GM18511 (cell line): ENCODE measurements around the gene CROCC2.

Source experiments
- ATAC-seq: cut with Tn5 transposase; IDR thresholded peaks from one replicate; pipeline ENCODE4 v1.9.1; 2021; ENCODE audit warnings: mild to moderate bottlenecking, moderate library complexity; ENCODE audit not compliant: unreplicated experiment

Gene CROCC2

GRCh38 chr2:240904216-240905175 is 1.6 kb upstream of the CROCC2 start:
- ATAC-seq = no peak

GRCh38 chr2:240905176-240905781 is 857 bp upstream of the CROCC2 start:
- ATAC-seq = no peak

- no peak for ATAC-seq
These were observed 915 bp downstream of the CROCC2 start for GRCh38 chr2:240906911-240907590.

GRCh38 chr2:240909216-240909974 is 3.3 kb downstream of the CROCC2 start:
- ATAC-seq = no peak

- no peak for ATAC-seq
These were observed 5.6 kb downstream of the CROCC2 start for GRCh38 chr2:240911641-240912265.

GRCh38 chr2:240912878-240913809 is 7.0 kb downstream of the CROCC2 start:
- ATAC-seq = no peak

- no peak for ATAC-seq
These were observed 7.9 kb downstream of the CROCC2 start for GRCh38 chr2:240913810-240914644.

GRCh38 chr2:240914645-240915525 is 8.7 kb downstream of the CROCC2 start:
- no peak for ATAC-seq

GRCh38 chr2:240915526-240916341 is 9.6 kb downstream of the CROCC2 start:
- ATAC-seq = no peak

- ATAC-seq = no peak
These were observed 10.5 kb downstream of the CROCC2 start for GRCh38 chr2:240916571-240917008.

GRCh38 chr2:240917009-240917683 is 11.0 kb downstream of the CROCC2 start:
- no peak for ATAC-seq

- no peak for ATAC-seq
These were observed 11.6 kb downstream of the CROCC2 start for GRCh38 chr2:240917684-240918257.

- ATAC-seq = no peak
These were observed 12.3 kb downstream of the CROCC2 start for GRCh38 chr2:240918258-240919091.

GRCh38 chr2:240919161-240919781 is 13.1 kb downstream of the CROCC2 start:
- ATAC-seq = no peak
